ENCODE data around the gene HIGD1A.

HIGD1A gene

DNA sequence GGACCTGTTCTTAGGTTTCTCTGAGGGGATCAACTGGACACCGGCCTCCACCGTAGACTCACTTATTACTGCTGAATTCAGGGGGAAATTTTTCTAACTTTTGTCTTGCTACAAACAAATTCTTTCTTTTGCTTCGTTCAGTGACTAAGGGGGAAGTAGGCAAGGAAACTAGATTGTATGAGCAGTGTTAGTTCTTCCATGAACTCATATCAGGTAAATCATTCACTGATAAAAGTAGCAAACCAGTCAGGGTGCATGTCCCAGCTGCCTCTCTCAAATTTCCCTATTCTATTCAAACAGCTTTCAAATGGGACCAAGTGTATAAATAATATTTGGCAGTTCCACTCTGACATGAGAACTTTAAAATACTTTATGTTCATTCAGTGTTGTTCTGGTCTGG is 23.9 kb downstream of the HIGD1A start:
- DNase-seq (ENCODE audit: low read depth in 1 of 2, low spot score in 1 of 2) = no peak
- in situ Hi-C loops (cut with HindIII; ENCODE audit: low pct_unique_long_range_greater_than_20kb, low sequenced_read_pairs) = no loop called here
- TF ChIP-seq JUND (IDR thresholded peaks at IDR 0.05; ENCODE audit: low read depth) = no peak

DNA sequence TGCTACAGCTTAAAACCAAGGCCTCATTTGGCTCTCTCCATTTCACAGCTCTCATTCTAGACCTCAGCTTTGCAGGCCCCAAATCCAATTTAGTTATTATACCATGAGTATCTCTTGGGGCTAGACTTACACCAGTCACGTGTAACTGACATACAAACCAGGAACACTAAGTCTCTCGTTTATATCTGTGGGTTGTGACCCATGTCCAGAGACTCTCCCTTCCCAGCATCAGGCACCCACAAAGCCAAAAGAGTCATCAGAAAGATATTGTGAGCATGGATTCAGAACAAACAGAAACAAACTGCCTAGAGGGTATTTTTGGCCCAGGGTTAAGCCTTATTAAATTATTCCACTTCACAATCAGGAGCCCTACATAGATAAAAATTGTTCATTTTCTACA is 25.6 kb downstream of the HIGD1A start:
- no peak for DNase-seq (ENCODE audit: low read depth in 1 of 2, low spot score in 1 of 2)
- in situ Hi-C loops (cut with HindIII; ENCODE audit: low pct_unique_long_range_greater_than_20kb, low sequenced_read_pairs) = no loop called here

DNA sequence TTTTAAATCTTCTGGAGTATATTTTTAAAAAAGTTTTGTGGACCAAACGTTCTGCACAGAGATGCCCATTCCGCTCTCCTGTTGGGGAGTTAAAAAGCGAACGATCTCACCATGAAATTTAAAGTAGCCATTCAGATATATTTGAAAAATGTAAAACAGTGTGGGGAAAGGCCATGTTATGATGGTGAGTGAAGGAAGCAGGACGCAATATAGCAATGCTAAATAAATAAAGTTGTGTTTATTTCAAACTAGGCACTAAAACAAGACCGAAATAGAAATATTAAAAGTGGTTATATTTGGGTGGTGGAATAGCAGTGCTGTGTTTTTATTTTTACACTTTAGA is 30.9 kb downstream of the HIGD1A start:
- in situ Hi-C loops (cut with HindIII; ENCODE audit: low pct_unique_long_range_greater_than_20kb, low sequenced_read_pairs) = no loop called here
- DNase-seq (ENCODE audit: low read depth in 1 of 2, low spot score in 1 of 2) = no peak
- TF ChIP-seq JUND (IDR thresholded peaks at IDR 0.05; ENCODE audit: low read depth) = no peak

More for the DNA sequence above, 25.6 kb downstream of the HIGD1A start:
- no peak for TF ChIP-seq JUND (IDR thresholded peaks at IDR 0.05; ENCODE audit: low read depth)

DNA sequence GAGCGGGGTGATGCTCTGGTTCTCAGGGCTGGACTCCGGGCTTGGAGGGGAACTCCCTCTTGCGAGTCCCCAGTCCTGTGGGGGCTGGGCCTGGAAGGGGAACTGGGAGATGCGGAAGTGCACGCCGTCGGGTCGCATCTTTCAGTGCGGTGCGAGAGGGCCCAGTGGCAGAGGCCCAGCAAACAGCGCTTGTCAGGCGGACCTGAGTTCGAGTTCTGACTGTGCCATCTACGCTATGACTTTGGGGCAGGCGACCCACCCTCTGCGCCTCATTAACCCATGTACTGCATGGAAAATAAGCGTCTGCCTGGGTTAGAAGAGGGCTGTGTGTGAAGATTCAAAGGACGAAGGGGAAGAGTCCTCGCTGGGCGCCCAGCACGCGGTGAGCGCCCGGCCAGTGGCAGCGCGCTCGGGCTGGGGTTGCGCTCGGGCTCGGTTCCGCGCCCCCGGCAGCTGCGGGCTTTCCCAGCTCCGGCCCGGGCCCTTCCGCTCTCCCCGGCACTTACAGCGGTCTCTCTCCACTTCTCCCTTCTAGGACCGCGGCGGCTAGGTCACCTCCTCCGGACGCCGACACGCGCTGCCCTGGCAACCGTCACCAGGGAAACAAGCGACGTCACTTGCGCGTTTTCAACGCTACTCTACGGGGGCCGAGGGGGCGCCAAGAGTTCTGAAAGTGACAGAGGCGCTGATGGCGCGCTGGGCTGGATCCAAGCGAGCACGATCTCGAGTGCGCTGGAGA is 31.5 kb downstream of the HIGD1A start, which contains the start of gene CCDC13:
CCDC13 (minus strand) TSS at position 584 of the 739 bp plus-strand sequence. CDS start 14,908 bp downstream, outside the sequence.
- no peak for TF ChIP-seq JUND (IDR thresholded peaks at IDR 0.05; ENCODE audit: low read depth)
- in situ Hi-C loops (cut with HindIII; ENCODE audit: low pct_unique_long_range_greater_than_20kb, low sequenced_read_pairs) = no loop called here
- peak; percentile 86 to 90 for DNase-seq (ENCODE audit: low read depth in 1 of 2, low spot score in 1 of 2)

DNA sequence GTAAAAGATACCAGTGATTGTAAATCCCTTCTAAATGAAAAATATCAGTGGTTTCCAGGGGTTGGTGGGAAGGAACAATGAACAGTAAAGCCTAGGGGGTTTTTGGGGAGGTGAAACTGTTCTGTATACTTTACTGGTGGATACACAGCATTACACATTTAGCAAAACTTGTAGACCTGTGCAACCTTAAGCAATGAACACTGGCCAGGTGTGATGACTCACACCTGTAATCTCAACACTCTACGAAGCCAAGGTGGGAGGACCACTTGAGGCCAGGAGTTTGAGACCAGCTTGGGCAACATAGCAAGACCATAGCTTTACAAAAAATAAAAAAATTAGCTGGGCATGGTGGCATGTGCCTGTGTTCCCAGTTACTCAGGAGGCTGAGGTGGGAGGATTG is 33.0 kb downstream of the HIGD1A start:
- TF ChIP-seq JUND (IDR thresholded peaks at IDR 0.05; ENCODE audit: low read depth) = no peak
- in situ Hi-C loops (cut with HindIII; ENCODE audit: low pct_unique_long_range_greater_than_20kb, low sequenced_read_pairs) = no loop called here
- no peak for DNase-seq (ENCODE audit: low read depth in 1 of 2, low spot score in 1 of 2)

DNA sequence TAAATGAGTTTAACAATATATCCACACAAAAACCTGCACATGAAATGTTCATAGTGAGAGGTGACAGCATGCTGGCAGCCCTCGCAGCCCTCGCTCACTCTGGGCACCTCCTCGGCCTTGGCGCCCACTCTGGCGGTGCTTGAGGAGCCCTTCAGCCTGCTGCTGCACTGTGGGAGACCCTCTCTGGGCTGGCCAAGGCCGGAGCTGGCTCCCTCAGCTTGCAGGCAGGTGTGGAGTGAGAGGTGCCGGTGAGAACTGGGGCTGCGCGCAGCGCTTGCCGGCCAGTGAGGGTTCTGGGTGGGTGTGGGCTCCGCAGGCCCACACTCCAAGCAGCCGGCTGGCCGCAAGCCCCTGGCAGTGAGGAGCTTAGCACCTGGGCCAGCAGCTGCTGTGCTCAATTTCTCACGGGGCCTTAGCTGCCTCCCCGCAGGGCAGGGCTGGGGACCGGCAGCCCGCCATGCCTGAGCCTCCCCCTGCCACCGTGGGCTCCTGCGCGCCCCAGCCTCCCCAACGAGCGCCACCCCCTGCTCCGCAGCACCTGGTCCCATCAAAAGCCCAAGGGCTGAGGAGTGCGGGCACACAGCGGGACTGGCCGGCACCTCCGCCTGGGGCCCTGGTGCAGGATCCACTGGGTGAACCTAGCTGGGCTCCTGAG is 34.7 kb downstream of the HIGD1A start:
- TF ChIP-seq JUND (IDR thresholded peaks at IDR 0.05; ENCODE audit: low read depth) = no peak
- DNase-seq (ENCODE audit: low read depth in 1 of 2, low spot score in 1 of 2) = no peak
- in situ Hi-C loops (cut with HindIII; ENCODE audit: low pct_unique_long_range_greater_than_20kb, low sequenced_read_pairs) = no loop called here

DNA sequence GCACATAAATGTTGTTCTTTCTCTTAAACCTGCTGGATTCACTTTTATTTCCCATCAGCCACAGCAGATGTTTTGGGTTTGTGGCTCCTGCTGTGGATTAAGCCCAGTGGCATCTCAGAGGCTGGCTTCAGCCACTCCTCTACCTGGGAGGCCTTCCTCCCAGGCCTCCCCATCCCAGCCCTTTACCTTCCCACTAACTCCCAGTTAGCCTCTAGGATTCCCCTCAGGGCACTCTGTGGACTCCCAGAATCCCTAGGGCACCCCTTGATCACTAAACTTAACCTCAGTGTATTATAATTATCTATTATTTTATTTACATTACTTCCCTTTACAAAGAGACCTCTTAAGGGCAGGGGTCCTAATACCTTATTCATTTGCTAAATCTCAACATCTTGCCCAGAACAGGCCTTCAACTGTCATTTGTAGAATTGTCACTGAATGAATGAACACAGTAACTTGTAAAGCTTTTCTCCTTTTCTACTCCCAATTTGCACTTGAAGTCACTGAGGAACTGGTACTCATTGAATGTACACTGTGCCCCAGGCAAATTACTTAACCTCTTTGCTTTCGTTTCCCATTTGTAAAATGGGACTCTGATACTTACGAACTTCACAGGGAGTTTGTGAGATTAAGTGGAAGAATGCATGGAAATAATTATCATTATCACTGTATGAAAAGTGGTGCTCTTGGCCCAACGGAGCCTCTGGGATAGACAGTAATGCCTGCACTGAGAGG is 39.6 kb downstream of the HIGD1A start:
- no peak for DNase-seq (ENCODE audit: low read depth in 1 of 2, low spot score in 1 of 2)
- no peak for TF ChIP-seq JUND (IDR thresholded peaks at IDR 0.05; ENCODE audit: low read depth)
- in situ Hi-C loops (cut with HindIII; ENCODE audit: low pct_unique_long_range_greater_than_20kb, low sequenced_read_pairs) = no loop called here

DNA sequence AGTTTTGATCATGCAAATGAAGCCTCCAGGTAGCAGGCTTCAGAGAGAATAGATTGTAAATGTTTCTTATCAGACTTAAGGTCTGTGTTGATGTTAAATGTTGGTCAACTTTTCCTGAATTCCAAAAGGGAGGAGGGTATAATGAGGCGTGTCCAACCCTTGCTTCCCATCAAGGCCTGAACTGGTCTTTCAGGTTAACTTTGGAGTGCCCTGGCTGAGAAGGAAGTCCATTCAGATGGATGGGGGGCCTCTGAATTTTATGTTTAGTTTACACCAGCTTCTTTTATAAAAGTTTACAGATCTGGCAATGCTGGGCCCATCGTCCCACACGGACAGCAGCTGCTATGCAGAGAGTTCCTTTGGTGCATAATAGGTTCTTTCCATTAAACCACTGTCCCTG is 40.2 kb downstream of the HIGD1A start:
- TF ChIP-seq JUND (IDR thresholded peaks at IDR 0.05; ENCODE audit: low read depth) = no peak
- no peak for DNase-seq (ENCODE audit: low read depth in 1 of 2, low spot score in 1 of 2)
- in situ Hi-C loops (cut with HindIII; ENCODE audit: low pct_unique_long_range_greater_than_20kb, low sequenced_read_pairs) = no loop called here

DNA sequence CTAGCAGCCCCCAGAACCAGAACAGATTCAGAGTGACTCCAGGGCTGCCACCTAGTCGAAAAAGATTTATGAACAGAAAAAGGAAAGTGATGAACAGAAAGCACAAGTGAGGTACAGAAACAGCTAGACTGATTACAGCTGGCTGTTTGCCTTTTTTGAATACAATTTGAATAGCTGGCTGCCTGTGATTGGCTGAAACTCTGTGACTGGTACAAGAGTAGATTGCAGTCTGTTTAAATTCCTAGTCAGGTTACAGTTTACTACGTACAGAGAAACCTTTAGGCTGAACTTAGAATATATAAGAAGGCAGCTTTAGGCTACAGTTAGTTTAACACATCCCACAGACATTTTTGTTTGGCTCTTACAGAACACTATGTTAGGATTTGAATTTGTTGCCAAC is 41.3 kb downstream of the HIGD1A start:
- DNase-seq (ENCODE audit: low read depth in 1 of 2, low spot score in 1 of 2) = peak in 1 of 2 experiments; percentile 60
- in situ Hi-C loops (cut with HindIII; ENCODE audit: low pct_unique_long_range_greater_than_20kb, low sequenced_read_pairs) = no loop called here
- TF ChIP-seq JUND (IDR thresholded peaks at IDR 0.05; ENCODE audit: low read depth) = no peak

DNA sequence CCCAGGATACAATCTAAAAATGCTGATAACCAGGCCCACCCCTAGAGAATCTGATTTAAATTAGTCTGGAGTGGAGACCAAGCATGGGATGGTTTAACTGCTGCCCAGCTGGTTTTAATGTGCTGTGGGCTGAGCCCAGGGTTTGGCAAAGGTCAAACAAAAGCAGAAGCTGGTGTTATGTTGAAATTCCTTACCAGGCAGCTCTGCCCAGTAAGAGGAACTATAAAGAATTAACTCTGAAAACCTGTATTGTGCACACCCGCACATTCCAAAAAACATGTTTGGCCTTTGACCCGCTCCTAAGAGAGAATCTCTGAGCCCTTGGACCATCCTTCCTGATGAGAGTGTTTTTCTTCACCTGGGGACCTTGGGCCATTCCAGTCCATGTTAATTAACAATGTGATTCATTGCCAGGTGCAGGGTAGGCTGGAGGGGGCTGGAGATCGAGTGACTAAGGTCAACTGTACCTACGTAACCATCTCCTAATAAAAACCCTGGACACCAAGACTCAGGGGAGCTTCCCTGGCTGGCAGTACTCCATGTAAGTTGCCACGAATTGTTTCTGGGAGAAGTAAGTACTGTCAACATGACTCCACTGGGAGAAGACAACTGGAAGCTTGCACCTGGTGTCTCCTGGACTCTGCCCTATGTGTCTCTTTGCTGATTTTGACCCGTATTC is 42.1 kb downstream of the HIGD1A start:
- TF ChIP-seq JUND (IDR thresholded peaks at IDR 0.05; ENCODE audit: low read depth) = no peak
- in situ Hi-C loops (cut with HindIII; ENCODE audit: low pct_unique_long_range_greater_than_20kb, low sequenced_read_pairs) = no loop called here
- DNase-seq (ENCODE audit: low read depth in 1 of 2, low spot score in 1 of 2) = no peak

DNA sequence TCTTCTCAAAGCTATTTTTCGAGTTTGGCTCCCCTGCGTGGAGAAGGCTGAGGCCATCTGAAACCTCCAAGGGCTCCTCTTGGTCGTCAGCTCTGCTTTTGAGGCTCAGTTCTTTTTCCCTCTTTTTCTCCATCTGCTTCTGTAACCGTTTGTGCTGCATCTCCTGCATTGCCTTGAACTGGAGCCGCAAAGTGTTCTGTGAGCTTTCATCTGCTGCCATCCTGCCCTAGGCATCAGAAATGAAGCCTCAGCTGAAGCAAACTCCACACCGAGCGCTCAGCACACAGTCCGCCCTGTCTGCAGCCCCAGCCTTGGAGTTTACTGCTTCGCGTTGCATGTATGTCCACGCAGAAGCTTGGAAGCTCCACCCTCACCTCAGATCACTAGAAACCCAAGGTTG is 46.2 kb downstream of the HIGD1A start:
- no peak for TF ChIP-seq JUND (IDR thresholded peaks at IDR 0.05; ENCODE audit: low read depth)
- no peak for DNase-seq (ENCODE audit: low read depth in 1 of 2, low spot score in 1 of 2)
- in situ Hi-C loops (cut with HindIII; ENCODE audit: low pct_unique_long_range_greater_than_20kb, low sequenced_read_pairs) = no loop called here

DNA sequence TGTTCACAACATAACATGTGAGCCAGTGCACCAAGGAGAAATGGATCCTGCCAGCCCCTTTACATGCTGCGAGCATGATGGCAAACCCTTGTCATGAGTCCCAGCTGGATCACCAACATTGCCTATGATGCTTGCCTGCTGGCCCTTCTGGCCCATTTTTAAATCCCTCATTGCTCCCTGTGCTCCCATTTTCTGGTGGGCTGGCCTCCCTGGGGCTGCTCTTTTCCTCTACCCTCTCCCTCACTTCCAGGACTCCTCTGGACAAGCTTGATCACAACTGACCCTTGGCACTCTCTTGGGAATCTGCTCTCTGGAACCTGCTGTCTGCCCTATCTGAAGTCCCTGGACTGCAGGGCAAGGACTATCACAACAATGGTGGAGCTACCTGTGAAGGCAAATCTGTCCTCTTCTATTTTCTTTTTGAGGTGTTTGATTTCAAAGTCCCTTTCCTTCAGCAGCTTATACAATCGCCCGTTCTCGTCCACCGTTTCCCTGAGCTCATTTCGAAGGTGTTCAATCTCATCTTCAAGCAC is 47.5 kb downstream of the HIGD1A start:
- in situ Hi-C loops (cut with HindIII; ENCODE audit: low pct_unique_long_range_greater_than_20kb, low sequenced_read_pairs) = no loop called here
- no peak for DNase-seq (ENCODE audit: low read depth in 1 of 2, low spot score in 1 of 2)
- TF ChIP-seq JUND (IDR thresholded peaks at IDR 0.05; ENCODE audit: low read depth) = no peak
